Ectodermal cell (in vitro differentiated cells): Measurements from ENCODE around the gene SMC5. TPM values are rescaled to one million over a fixed set of nuclear protein-coding genes. Genes with fewer than 3 reads are reported as not detected.
A peak's percentile ranks its signal among the peaks of the same experiment; 100 is the strongest.

Experiments used
- H3K27ac ChIP-seq: 2 replicates; pipeline ENCODE4 v1.7.0; 2013; ENCODE audit warnings: mild to moderate bottlenecking, low read depth, low read length; ENCODE audit not compliant: insufficient read depth, poor library complexity, severe bottlenecking
- H3K27me3 ChIP-seq: 2 replicates; pipeline ENCODE4 v1.7.0; 2013; ENCODE audit warnings: mild to moderate bottlenecking, low read length; ENCODE audit not compliant: insufficient read depth, control insufficient read depth, poor library complexity, severe bottlenecking
- H3K36me3 ChIP-seq: one replicate; pipeline ENCODE4 v1.7.0; 2013; ENCODE audit warnings: low read length; ENCODE audit not compliant: control insufficient read depth, insufficient read depth
- H3K4me1 ChIP-seq: one replicate; pipeline ENCODE4 v1.7.0; 2013; ENCODE audit warnings: low read length; ENCODE audit not compliant: control insufficient read depth, insufficient read depth
- H3K4me3 ChIP-seq: 2 replicates; pipeline ENCODE4 v1.7.0; 2013; ENCODE audit warnings: low read depth, low read length, control low read depth; ENCODE audit not compliant: insufficient read depth
- H3K9me3 ChIP-seq: 2 replicates; pipeline ENCODE4 v1.7.0; 2013; ENCODE audit warnings: mild to moderate bottlenecking, low read length, moderate library complexity; ENCODE audit not compliant: control insufficient read depth
- WGBS, 2 experiments: methylation state at CpG; one replicate each; pipeline ENCODE4 v1.1.7; 2013; ENCODE audit warnings: missing lambda C conversion rate in 2 of 2; 5-methylcytosine and 5-hydroxymethylcytosine counted together
- polyA plus RNA-seq, 4 experiments: library from polyadenylated mRNA; stranded (reverse); fragments of 50-300 nt; gene quantifications; one replicate each; pipeline ENCODE4 v1.2.3, GENCODE V29; 2013

Gene SMC5
- polyA plus RNA-seq (2013, experiment 1 of 4), result 31.8 TPM
- 37.4 TPM for polyA plus RNA-seq (2013, experiment 2 of 4)
- 23.4 TPM for polyA plus RNA-seq (2013, experiment 3 of 4)
- polyA plus RNA-seq (2013, experiment 4 of 4), result 28.8 TPM

DNA sequence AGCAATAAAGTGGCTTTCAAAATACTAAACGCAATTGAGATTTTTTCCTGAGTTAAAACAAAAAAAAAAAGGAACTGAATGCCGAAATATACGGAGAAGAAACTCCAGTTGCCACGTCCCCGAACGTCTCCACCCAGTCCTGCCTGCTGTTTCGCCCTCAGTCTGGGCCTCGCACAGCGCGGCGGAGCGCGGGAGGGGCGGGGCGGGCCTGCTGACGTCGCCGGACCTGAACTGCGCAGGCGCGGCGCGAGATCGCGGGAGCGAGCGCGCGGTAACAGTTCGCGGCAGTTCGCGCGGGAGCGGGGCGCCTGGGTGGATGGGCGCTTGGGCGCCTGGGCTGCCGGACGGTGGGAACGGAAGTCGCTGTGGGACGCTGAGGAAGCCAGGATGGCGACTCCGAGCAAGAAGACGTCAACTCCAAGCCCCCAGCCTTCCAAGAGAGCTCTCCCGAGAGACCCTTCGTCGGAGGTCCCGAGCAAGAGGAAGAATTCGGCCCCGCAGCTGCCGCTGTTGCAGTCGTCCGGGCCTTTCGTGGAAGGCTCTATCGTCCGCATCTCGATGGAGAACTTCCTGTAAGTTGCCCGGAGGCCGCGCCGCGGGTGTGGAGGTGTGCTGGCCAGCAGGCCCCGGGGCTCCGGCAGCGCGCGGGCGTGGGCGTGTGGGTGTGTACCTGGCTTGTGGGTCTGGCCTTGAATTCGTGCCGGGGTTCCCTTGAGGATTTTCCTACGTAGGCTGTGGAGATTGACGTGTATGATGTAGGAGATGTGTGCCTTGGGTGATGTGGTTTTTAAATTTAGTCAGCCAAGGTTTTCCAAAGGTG, at the start of gene SMC5:
Gene SMC5 (plus strand): TSS at position 287 of the 820 bp plus-strand sequence. CDS start 101 bp downstream, at position 388.
- peak within 1 kb of the TSS; percentile 81 for H3K4me3 ChIP-seq
- peak within 1 kb of the TSS; percentile 74 for H3K27ac ChIP-seq
- H3K27me3 ChIP-seq, result no peaks in the 10 kb centered on the region
- no peaks in the 10 kb centered on the region for H3K9me3 ChIP-seq
- peaks cover 27% of the 10 kb centered on the region for H3K4me1 ChIP-seq
- 0% methylated on average over 75 of the region's 75 CpGs for WGBS, 2 experiments
- H3K36me3 ChIP-seq, result peaks cover under 1% of the 10 kb centered on the region

DNA sequence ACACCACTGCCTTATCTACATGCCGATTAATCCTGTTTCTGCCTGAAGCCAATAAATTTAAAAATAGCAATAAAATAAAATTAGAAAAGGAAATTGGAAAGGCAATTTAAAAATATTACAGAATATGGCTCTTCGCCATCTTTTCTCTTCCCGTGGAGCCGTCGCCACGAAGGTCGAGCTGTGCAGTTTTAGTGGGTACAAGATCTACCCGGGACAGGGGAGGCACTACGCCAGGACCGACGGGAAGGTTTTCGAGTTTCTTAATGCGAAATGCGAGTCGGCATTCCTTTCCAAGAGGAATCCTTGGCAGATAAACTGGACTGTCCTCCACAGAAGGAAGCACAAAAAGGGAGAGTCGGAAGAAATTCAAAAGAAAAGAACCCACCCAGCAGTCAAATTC, 41.7 kb upstream of the SMC5 start:
- Histone ChIP-seq H3K27ac (no peak overlapping the region), H3K9me3 (no peaks in the 10 kb centered on the region), H3K36me3 (no peaks in the 10 kb centered on the region), H3K27me3 (no peaks in the 10 kb centered on the region), H3K4me1 (no peaks in the 10 kb centered on the region), H3K4me3 (no peak overlapping the region)
- 96 to 98% methylated on average over 15 of the region's 16 CpGs for WGBS, 2 experiments

DNA sequence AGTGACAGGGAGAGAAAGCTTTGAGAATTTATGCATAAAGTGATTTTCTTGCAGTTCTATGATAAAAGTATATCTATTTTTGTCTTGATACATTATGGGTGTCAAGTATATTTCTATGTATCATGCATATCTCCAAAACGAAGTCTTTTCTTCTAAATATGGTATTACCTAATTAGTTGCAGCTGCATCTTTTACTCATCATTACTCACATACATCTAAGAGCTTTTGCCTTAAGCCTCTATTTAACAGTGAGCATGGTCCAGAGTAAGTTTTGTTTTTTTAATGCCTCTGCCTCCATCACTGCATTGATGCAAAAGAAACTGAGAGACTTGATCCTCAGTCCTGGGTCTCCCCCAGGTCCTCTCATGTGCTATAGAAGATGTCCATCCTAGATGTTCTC, 40.0 kb upstream of the SMC5 start:
- no CpG with 5 or more reads among the region's 1 CpG for WGBS, 2 experiments
- H3K4me3 ChIP-seq, result no peak overlapping the region
- no peaks in the 10 kb centered on the region for H3K27me3 ChIP-seq
- H3K4me1 ChIP-seq, result no peaks in the 10 kb centered on the region
- H3K9me3 ChIP-seq, result no peaks in the 10 kb centered on the region
- no peak overlapping the region for H3K27ac ChIP-seq
- no peaks in the 10 kb centered on the region for H3K36me3 ChIP-seq

DNA sequence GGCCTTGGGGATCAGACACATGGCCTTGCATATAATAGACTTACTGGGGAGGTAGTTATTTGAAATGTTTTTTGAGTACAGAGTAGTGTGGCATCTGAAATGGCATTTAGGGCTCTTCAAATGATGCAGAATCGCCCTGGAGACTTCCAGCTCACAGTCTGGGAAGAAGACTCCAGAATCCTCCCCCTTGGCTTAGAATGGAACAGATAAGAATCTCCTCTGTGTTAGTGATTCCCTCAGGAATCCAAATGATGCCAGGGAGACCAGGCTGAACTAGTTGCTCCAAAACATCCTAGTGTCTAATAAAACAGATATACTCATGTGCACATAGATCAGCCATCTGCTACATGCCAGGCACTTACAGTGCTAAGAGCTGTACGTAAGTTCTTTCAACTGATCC, 38.6 kb upstream of the SMC5 start:
- WGBS, 2 experiments, result 91 to 93% methylated on average over 2 of the region's 2 CpGs
- Histone ChIP-seq H3K27ac (no peak overlapping the region), H3K9me3 (no peaks in the 10 kb centered on the region), H3K36me3 (no peaks in the 10 kb centered on the region), H3K27me3 (no peaks in the 10 kb centered on the region), H3K4me1 (no peaks in the 10 kb centered on the region), H3K4me3 (no peak overlapping the region)

DNA sequence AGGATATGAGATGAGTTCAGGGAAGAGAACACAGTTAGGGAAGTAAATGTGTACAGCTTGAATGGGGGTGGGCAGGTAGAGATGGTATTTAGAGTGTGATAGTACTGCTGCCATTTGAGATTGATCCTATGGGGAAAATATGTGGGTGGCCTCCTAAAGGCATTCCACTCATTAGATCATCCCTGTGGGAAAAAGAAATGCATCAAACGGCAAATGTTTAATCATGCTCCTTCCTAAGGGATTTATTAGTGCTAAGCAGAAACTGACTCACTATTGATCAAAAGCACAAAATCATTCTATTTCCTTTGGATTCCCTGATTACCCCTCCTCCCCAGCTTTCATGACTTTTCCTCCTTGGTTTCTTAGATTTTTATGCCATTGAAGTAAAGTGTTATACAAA, 36.4 kb upstream of the SMC5 start:
- H3K9me3 ChIP-seq, result no peaks in the 10 kb centered on the region
- H3K4me1 ChIP-seq, result no peaks in the 10 kb centered on the region
- H3K4me3 ChIP-seq, result no peak overlapping the region
- H3K27ac ChIP-seq, result no peak overlapping the region
- no peaks in the 10 kb centered on the region for H3K27me3 ChIP-seq
- 87 to 100% methylated on average over 1 of the region's 1 CpG for WGBS, 2 experiments
- no peaks in the 10 kb centered on the region for H3K36me3 ChIP-seq

GRCh38 chr9:70228118-70228517, 30.7 kb upstream of the SMC5 start:
- Histone ChIP-seq H3K36me3 (no peaks in the 10 kb centered on the region), H3K9me3 (no peaks in the 10 kb centered on the region), H3K27me3 (no peaks in the 10 kb centered on the region), H3K27ac (no peak overlapping the region), H3K4me3 (no peak overlapping the region), H3K4me1 (no peaks in the 10 kb centered on the region)
- WGBS, 2 experiments, result 82 to 92% methylated on average over 2 of the region's 2 CpGs

DNA sequence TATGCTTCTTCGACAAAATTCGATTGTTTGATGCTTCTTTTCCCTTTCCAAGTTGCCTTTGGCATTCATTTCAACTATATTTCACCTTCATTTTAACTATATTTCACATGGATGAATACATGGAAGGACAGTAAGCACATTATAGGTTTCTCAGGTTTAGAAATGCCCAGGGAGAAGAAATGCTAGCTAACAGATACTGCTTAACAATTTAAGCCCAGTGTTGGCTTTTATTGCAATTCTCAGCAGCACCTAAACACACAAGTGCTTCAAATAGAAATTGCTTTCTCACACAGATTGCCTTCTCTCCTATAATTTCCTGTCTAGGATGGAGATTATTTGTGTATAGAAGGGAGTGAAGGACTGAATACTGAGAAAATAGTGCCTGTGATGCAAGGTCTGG, 30.2 kb upstream of the SMC5 start:
- H3K4me3 ChIP-seq, result no peak overlapping the region

GRCh38 chr9:70229026-70229425, 29.8 kb upstream of the SMC5 start:
- 87 to 92% methylated on average over 4 of the region's 4 CpGs for WGBS, 2 experiments
- H3K36me3 ChIP-seq, result no peaks in the 10 kb centered on the region
- no peak overlapping the region for H3K4me3 ChIP-seq
- no peaks in the 10 kb centered on the region for H3K9me3 ChIP-seq
- no peaks in the 10 kb centered on the region for H3K4me1 ChIP-seq
- no peak overlapping the region for H3K27ac ChIP-seq
- no peaks in the 10 kb centered on the region for H3K27me3 ChIP-seq

More for the DNA sequence above, 30.2 kb upstream of the SMC5 start:
- Histone ChIP-seq H3K27ac (no peak overlapping the region), H3K4me1 (no peaks in the 10 kb centered on the region), H3K36me3 (no peaks in the 10 kb centered on the region), H3K27me3 (no peaks in the 10 kb centered on the region), H3K9me3 (no peaks in the 10 kb centered on the region)
- 92 to 93% methylated on average over 2 of the region's 2 CpGs for WGBS, 2 experiments

DNA sequence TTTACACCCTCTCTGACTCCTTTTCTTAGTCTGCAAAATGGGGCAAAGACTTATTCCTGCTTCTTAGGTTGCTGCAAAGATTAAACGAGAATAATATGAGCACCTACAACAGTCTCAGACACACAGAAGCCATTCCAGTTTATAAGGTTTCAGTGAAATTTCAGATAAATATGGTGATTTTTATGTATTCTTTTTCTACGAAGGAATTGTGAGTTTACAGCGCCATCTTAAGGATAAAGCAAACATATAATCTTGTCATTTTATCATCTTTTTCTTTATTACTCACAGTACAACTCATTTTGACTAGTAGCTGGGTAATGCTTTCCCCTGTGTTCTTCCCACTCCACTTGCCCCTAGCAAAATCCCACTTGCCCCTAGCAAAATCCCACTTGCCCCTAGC, 29.2 kb upstream of the SMC5 start:
- H3K36me3 ChIP-seq, result no peaks in the 10 kb centered on the region
- no peaks in the 10 kb centered on the region for H3K27me3 ChIP-seq
- H3K4me3 ChIP-seq, result no peak overlapping the region
- 38 to 43% methylated on average over 3 of the region's 3 CpGs for WGBS, 2 experiments
- no peaks in the 10 kb centered on the region for H3K9me3 ChIP-seq
- no peaks in the 10 kb centered on the region for H3K4me1 ChIP-seq
- no peak overlapping the region for H3K27ac ChIP-seq

DNA sequence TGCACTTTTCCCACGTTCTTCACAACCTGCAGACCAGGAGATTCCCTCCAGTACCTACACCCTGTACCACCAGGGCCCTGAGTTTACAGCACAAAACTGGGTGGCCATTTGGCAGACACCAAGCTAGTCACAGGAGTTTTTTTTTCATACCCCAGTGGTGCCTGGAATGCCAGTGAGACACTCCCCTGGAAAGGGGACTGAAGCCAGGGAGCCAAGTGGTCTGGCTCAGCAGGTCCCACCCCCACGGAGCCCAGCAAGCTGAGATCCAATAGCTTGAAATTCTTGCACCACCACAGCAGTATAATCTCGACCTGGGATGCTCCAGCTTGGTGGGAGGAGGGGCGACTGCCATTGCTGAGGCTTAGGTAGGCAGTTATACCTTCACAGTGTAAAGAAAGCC, 26.3 kb upstream of the SMC5 start:
- Histone ChIP-seq H3K9me3 (no peaks in the 10 kb centered on the region), H3K27ac (no peak overlapping the region), H3K27me3 (no peaks in the 10 kb centered on the region), H3K36me3 (no peaks in the 10 kb centered on the region), H3K4me3 (no peak overlapping the region), H3K4me1 (no peaks in the 10 kb centered on the region)
- 49 to 57% methylated on average over 4 of the region's 4 CpGs for WGBS, 2 experiments
